HepG2 (cell line): ENCODE results near the gene RABGGTA. TPM values are rescaled to one million over a fixed set of nuclear protein-coding genes. Genes with fewer than 3 reads are reported as not detected.
A peak's percentile ranks its signal among the peaks of the same experiment; 100 is the strongest.

Experiments used
- AHR ChIP-seq: IDR thresholded peaks from 2 replicates; pipeline ENCODE4 v1.6.1; 2018; ENCODE audit warnings: missing genetic modification reagents, missing compliant biosample characterization
- DZIP1 ChIP-seq: sonication (generic); formaldehyde crosslinking; IDR thresholded peaks from 2 replicates; pipeline ENCODE4 v1.5.0; 2020; ENCODE audit warnings: mild to moderate bottlenecking, missing genetic modification reagents
- GLMP ChIP-seq: sonication (generic); formaldehyde crosslinking; IDR thresholded peaks from 2 replicates; pipeline ENCODE4 v1.9.0; 2021; ENCODE audit warnings: missing genetic modification reagents, mild to moderate bottlenecking, borderline replicate concordance
- GTF3A ChIP-seq: sonication (generic); formaldehyde crosslinking; conservative IDR thresholded peaks from 2 replicates; pipeline ENCODE4 v1.4.0; 2020; ENCODE audit warnings: mild to moderate bottlenecking, missing genetic modification reagents
- HMG20A ChIP-seq: IDR thresholded peaks from 2 replicates; pipeline ENCODE4 v1.6.1; 2016; ENCODE audit warnings: borderline replicate concordance
- HOXA9 ChIP-seq: sonication (generic); formaldehyde crosslinking; IDR thresholded peaks from 2 replicates; pipeline ENCODE4 v1.8.1; 2022; ENCODE audit warnings: missing genetic modification reagents, mild to moderate bottlenecking, moderate library complexity, borderline replicate concordance
- NFATC3 ChIP-seq: sonication (generic); formaldehyde crosslinking; IDR thresholded peaks from 2 replicates; pipeline ENCODE4 v1.5.1; 2020; ENCODE audit warnings: mild to moderate bottlenecking, missing genetic modification reagents
- NR2C2 ChIP-seq: sonication (generic); formaldehyde crosslinking; IDR thresholded peaks from 2 replicates; pipeline ENCODE4 v1.4.0; 2020; ENCODE audit warnings: missing genetic modification reagents, mild to moderate bottlenecking, moderate library complexity, borderline replicate concordance
- PHB2 ChIP-seq: fragments of 450-650 bp; IDR thresholded peaks from 2 replicates; pipeline ENCODE4 v1.6.1; 2018; ENCODE audit not compliant: partially characterized antibody
- PHF21A ChIP-seq: sonication (generic); formaldehyde crosslinking; IDR thresholded peaks from 2 replicates; pipeline ENCODE4 v1.5.0; 2020; ENCODE audit warnings: mild to moderate bottlenecking, missing genetic modification reagents
- PHF5A ChIP-seq: IDR thresholded peaks from one replicate; pipeline ENCODE4 v1.6.1; 2018; ENCODE audit warnings: low read depth, missing genetic modification reagents; ENCODE audit not compliant: unreplicated experiment
- YY1 ChIP-seq: IDR thresholded peaks from 2 replicates; pipeline ENCODE4 v1.6.1; 2011; ENCODE audit warnings: low read length, low read depth, moderate library complexity, mild to moderate bottlenecking; ENCODE audit not compliant: insufficient read depth, insufficient replicate concordance
- ZNF234 ChIP-seq: sonication (generic); formaldehyde crosslinking; conservative IDR thresholded peaks from 2 replicates; pipeline ENCODE4 v1.5.1; 2020; ENCODE audit warnings: mild to moderate bottlenecking, missing genetic modification reagents
- ZNF256 ChIP-seq: sonication (generic); formaldehyde crosslinking; conservative IDR thresholded peaks from 2 replicates; pipeline ENCODE4 v1.4.0; 2020; ENCODE audit warnings: missing genetic modification reagents
- ZNF317 ChIP-seq: sonication (generic); formaldehyde crosslinking; IDR thresholded peaks from 2 replicates; pipeline ENCODE4 v1.5.0; 2020; ENCODE audit warnings: mild to moderate bottlenecking, missing genetic modification reagents
- ZNF333 ChIP-seq: sonication (generic); formaldehyde crosslinking; IDR thresholded peaks from 2 replicates; pipeline ENCODE4 v1.4.0; 2020; ENCODE audit warnings: mild to moderate bottlenecking, missing genetic modification reagents, borderline replicate concordance
- ZNF33A ChIP-seq: sonication (generic); formaldehyde crosslinking; IDR thresholded peaks from 2 replicates; pipeline ENCODE4 v1.5.1; 2020; ENCODE audit warnings: missing genetic modification reagents, mild to moderate bottlenecking, moderate library complexity, borderline replicate concordance
- ZNF7 ChIP-seq: IDR thresholded peaks from 2 replicates; pipeline ENCODE4 v1.6.1; 2016; ENCODE audit warnings: missing biosample characterization, missing genetic modification reagents
- ZNF790 ChIP-seq: sonication (generic); formaldehyde crosslinking; IDR thresholded peaks from 2 replicates; pipeline ENCODE4 v1.8.0; 2022; ENCODE audit warnings: missing genetic modification reagents, mild to moderate bottlenecking, borderline replicate concordance
- ZUFSP ChIP-seq: sonication (generic); formaldehyde crosslinking; IDR thresholded peaks from 2 replicates; pipeline ENCODE4 v1.9.0; 2021; ENCODE audit warnings: missing genetic modification reagents, mild to moderate bottlenecking, borderline replicate concordance
- polyA plus RNA-seq, 8 experiments: library from polyadenylated mRNA; depleted of rRNA in 3 of 8; stranded (reverse) in 7 of 8; unstranded in 1 of 8; fragments of >200 nt; fragmentation: Illumina TruSeq in 4 of 8; extraction: Trizol in 4 of 8; gene quantifications; 2 replicates each; pipeline versions ENCODE4 v1.2.1 to v1.2.3, GENCODE V29; 2011 to 2016; ENCODE audit warnings: low read depth in 4 of 8, missing spikeins in 1 of 8, mixed read lengths in 1 of 8; ENCODE audit not compliant: insufficient read depth in 1 of 8
- total RNA-seq, 5 experiments: library from RNA; depleted of rRNA; stranded (reverse); fragments of >200 nt; fragmentation: Illumina TruSeq; extraction: Trizol; gene quantifications; 2 replicates each; pipeline ENCODE4 v1.2.3, GENCODE V29; 2016; ENCODE audit warnings: low read depth in 1 of 5

RABGGTA gene
- total and polyA plus RNA-seq, 2 of the 13 experiments (the other 11 are each of a cell fraction or from before 2014, with no cell fraction given), result 57.9 to 90.8 TPM

- peak; percentile 41; the same call in 1 of the 2 replicates for TF ChIP-seq DZIP1 (CRISPR knock-in tag)
- peak; percentile 98 for TF ChIP-seq ZNF333
- peak; percentile 68; the same call in 1 of the 2 replicates for TF ChIP-seq PHF21A (CRISPR knock-in tag)
- no peak for TF ChIP-seq ZNF33A (CRISPR knock-in tag)
- no peak; the same call in 1 of the 2 replicates for TF ChIP-seq HMG20A (CRISPR knock-in tag)
- peak; percentile 83 for TF ChIP-seq ZNF317
- peak; percentile 82; the same call in 1 of the 2 replicates for TF ChIP-seq HOXA9 (CRISPR knock-in tag)
- no peak for TF ChIP-seq ZNF7 (CRISPR knock-in tag)
- TF ChIP-seq AHR (CRISPR knock-in tag), result no peak; the same call in 1 of the 2 replicates
- peak; percentile 41 for TF ChIP-seq YY1
- peak; percentile 97 for TF ChIP-seq NR2C2
- TF ChIP-seq ZNF790, result peak; percentile 72; the same call in 1 of the 2 replicates
- TF ChIP-seq ZNF234 (CRISPR knock-in tag), result peak; percentile 1; the same call in 1 of the 2 replicates
- peak; percentile 68; the same call in 1 of the 2 replicates for TF ChIP-seq GTF3A (CRISPR knock-in tag)
- peak; percentile 77 for TF ChIP-seq PHF5A (CRISPR knock-in tag)
- TF ChIP-seq NFATC3 (CRISPR knock-in tag), result 0 out of 2 replicates have a peak, but pooled peaks have one; percentile 80
- TF ChIP-seq GLMP (CRISPR knock-in tag), result no peak
- no peak for TF ChIP-seq PHB2
- TF ChIP-seq ZUFSP (CRISPR knock-in tag), result no peak
- TF ChIP-seq ZNF256, result peak; percentile 79; the same call in 1 of the 2 replicates
Measured at GRCh38 chr14:24232645-24233537, 38.5 kb downstream of the RABGGTA start, which contains the start of gene GMPR2 (continued).
